B cell (primary cell): ENCODE data around the gene CHPT1. TPM values are rescaled to one million over a fixed set of nuclear protein-coding genes. Genes with fewer than 3 reads are reported as not detected.

Source experiments
- ATAC-seq: fragments of 200-7000 bp; cut with Tn5 transposase; one replicate; pipeline ENCODE4 v1.10.0; 2021; ENCODE audit warnings: low read depth, mild to moderate bottlenecking, moderate number of reproducible peaks, moderate library complexity
- CTCF ChIA-PET: fragments of 350-600 bp; sonication (Branson Sonifier 250); formaldehyde crosslinking; loops from one replicate; lab custom pipeline; 2021; ENCODE audit warnings: antibody characterized with exemption, inconsistent platforms; lab: Charles Lee
- POLR2A ChIA-PET: fragments of 350-600 bp; sonication (Branson Sonifier 250); formaldehyde crosslinking; loops from one replicate; lab custom pipeline; 2021; ENCODE audit warnings: antibody characterized with exemption; lab: Charles Lee
- DNase-seq: peaks from one replicate; pipeline ENCODE4 v3.0.0; 2013
- H2AFZ ChIP-seq: 2 replicates; pipeline ENCODE4 v1.6.1; 2012; ENCODE audit warnings: mild to moderate bottlenecking, low read depth, low read length; ENCODE audit not compliant: insufficient read depth, poor library complexity, severe bottlenecking
- H3K27ac ChIP-seq, 2 donors: 1 replicate in 1 of 2; 2 replicates in 1 of 2; pipeline ENCODE4 v1.5.1; 2012 to 2013; ENCODE audit warnings: low read length in 2 of 2, mild to moderate bottlenecking in 2 of 2, moderate library complexity in 1 of 2
- H3K27me3 ChIP-seq, 4 experiments: fragments of 200-600 bp in 1 of 4; sonication (generic) in 1 of 4; replicated peaks in 1 of 4; 1 replicate in 2 of 4; 2 replicates in 2 of 4; pipeline versions ENCODE4 v1.6.1 to v1.7.0; 2013 to 2016; ENCODE audit warnings: low read length in 3 of 4, mild to moderate bottlenecking in 2 of 4, mixed read lengths in 1 of 4, moderate library complexity in 1 of 4; ENCODE audit not compliant: insufficient read depth in 4 of 4, control insufficient read depth in 3 of 4; ENCODE audit errors: control extremely low read depth in 1 of 4
- H3K36me3 ChIP-seq, 2 experiments: replicated peaks in 1 of 2; 1 replicate in 1 of 2; 2 replicates in 1 of 2; pipeline versions ENCODE4 v1.6.1 to v1.7.1; 2013; ENCODE audit warnings: low read length in 1 of 2; ENCODE audit not compliant: insufficient read depth in 2 of 2, control insufficient read depth in 1 of 2; ENCODE audit errors: control extremely low read depth in 1 of 2, extremely low read depth in 1 of 2
- H3K4me1 ChIP-seq, 2 donors: fragments of 200-600 bp in 1 of 2; sonication (generic) in 1 of 2; 1 replicate in 1 of 2; 2 replicates in 1 of 2; pipeline versions ENCODE4 v1.5.1 to v1.6.1; 2013 to 2017; ENCODE audit warnings: low read length in 2 of 2; ENCODE audit not compliant: control insufficient read depth in 2 of 2, insufficient read depth in 2 of 2
- H3K4me2 ChIP-seq: replicated peaks from 2 replicates; pipeline ENCODE3; 2012; ENCODE audit warnings: mild to moderate bottlenecking, low read depth, low read length; ENCODE audit not compliant: poor library complexity, severe bottlenecking
- H3K4me3 ChIP-seq, 5 experiments: fragments of 200-600 bp in 1 of 5; sonication (generic) in 1 of 5; 1 replicate in 3 of 5; 2 replicates in 2 of 5; pipeline versions ENCODE4 v1.5.1 to v1.7.0; 2011 to 2016; ENCODE audit warnings: low read length in 4 of 5, mild to moderate bottlenecking in 4 of 5, low read depth in 2 of 5, control low read depth in 1 of 5, moderate library complexity in 1 of 5; ENCODE audit not compliant: insufficient read depth in 1 of 5; ENCODE audit errors: control extremely low read depth in 1 of 5, extremely low read depth in 1 of 5
- H3K79me2 ChIP-seq: fragments of 200-600 bp; sonication (generic); one replicate; pipeline ENCODE4 v1.6.0; 2016; ENCODE audit warnings: low read length; ENCODE audit not compliant: control insufficient read depth, insufficient read depth
- H3K9ac ChIP-seq: fragments of 200-600 bp; sonication (generic); 2 replicates; pipeline ENCODE4 v1.6.1; 2017; ENCODE audit warnings: mild to moderate bottlenecking, low read length, moderate library complexity
- H3K9me3 ChIP-seq, 3 donors: one replicate each; pipeline versions ENCODE4 v1.6.1 to v1.7.1; 2013; ENCODE audit warnings: low read length in 2 of 3; ENCODE audit not compliant: control insufficient read depth in 2 of 3, insufficient read depth in 1 of 3; ENCODE audit errors: control extremely low read depth in 1 of 3
- H4K20me1 ChIP-seq: 2 replicates; pipeline ENCODE4 v1.6.0; 2012; ENCODE audit warnings: mild to moderate bottlenecking, low read length; ENCODE audit not compliant: insufficient read depth, control insufficient read depth, poor library complexity, severe bottlenecking
- H3K27ac Mint-ChIP-seq: one replicate; pipeline ENCODE4 v1.8.0; 2021; ENCODE audit warnings: mixed read lengths
- H3K27me3 Mint-ChIP-seq: one replicate; pipeline ENCODE4 v1.8.0; 2021; ENCODE audit warnings: mixed read lengths
- H3K4me1 Mint-ChIP-seq: one replicate; pipeline ENCODE4 v1.8.0; 2021; ENCODE audit warnings: mixed read lengths
- H3K4me3 Mint-ChIP-seq: one replicate; pipeline ENCODE4 v1.8.0; 2021; ENCODE audit warnings: mixed read lengths
- H3K9me3 Mint-ChIP-seq: one replicate; pipeline ENCODE4 v1.8.0; 2022; ENCODE audit warnings: mixed read lengths; ENCODE audit not compliant: insufficient read depth
- CTCF ChIP-seq: fragments of 200-600 bp; IDR thresholded peaks from one replicate; pipeline ENCODE4 v1.8.0; 2022; ENCODE audit warnings: antibody characterized with exemption, mild to moderate bottlenecking
- EZH2 ChIP-seq: IDR thresholded peaks from 2 replicates; pipeline ENCODE4 v1.6.1; 2012; ENCODE audit warnings: borderline replicate concordance, low read depth, mild to moderate bottlenecking, moderate library complexity, low read length; ENCODE audit not compliant: insufficient read depth, poor library complexity, severe bottlenecking
- WGBS: methylation state at CpG from one replicate; pipeline ENCODE4 v1.1.5; 2013; ENCODE audit warnings: missing lambda C conversion rate; ENCODE audit not compliant: insufficient coverage; 5-methylcytosine and 5-hydroxymethylcytosine counted together
- intact Hi-C: fragments of 100-400 bp; cut with micrococcal nuclease; formaldehyde crosslinking; loops from one replicate; pipeline ENCODE4 v1.10.0; 2022
- polyA plus RNA-seq: library from polyadenylated mRNA; depleted of rRNA; stranded (reverse); fragments of >200 nt; gene quantifications from 2 replicates; pipeline ENCODE4 v1.2.3, GENCODE V29; 2012
- total RNA-seq, 2 donors: library from RNA; stranded (reverse); fragments of 120-200 nt in 1 of 2; gene quantifications; 1 replicate in 1 of 2; 2 replicates in 1 of 2; pipeline versions ENCODE4 v1.2.3 to v1.2.4, GENCODE V29; 2013 to 2022

Gene CHPT1
- total and polyA plus RNA-seq, 2 donors (not counting 1 experiment from before 2014, with no cell fraction given) = 46.9 to 215 TPM

DNA sequence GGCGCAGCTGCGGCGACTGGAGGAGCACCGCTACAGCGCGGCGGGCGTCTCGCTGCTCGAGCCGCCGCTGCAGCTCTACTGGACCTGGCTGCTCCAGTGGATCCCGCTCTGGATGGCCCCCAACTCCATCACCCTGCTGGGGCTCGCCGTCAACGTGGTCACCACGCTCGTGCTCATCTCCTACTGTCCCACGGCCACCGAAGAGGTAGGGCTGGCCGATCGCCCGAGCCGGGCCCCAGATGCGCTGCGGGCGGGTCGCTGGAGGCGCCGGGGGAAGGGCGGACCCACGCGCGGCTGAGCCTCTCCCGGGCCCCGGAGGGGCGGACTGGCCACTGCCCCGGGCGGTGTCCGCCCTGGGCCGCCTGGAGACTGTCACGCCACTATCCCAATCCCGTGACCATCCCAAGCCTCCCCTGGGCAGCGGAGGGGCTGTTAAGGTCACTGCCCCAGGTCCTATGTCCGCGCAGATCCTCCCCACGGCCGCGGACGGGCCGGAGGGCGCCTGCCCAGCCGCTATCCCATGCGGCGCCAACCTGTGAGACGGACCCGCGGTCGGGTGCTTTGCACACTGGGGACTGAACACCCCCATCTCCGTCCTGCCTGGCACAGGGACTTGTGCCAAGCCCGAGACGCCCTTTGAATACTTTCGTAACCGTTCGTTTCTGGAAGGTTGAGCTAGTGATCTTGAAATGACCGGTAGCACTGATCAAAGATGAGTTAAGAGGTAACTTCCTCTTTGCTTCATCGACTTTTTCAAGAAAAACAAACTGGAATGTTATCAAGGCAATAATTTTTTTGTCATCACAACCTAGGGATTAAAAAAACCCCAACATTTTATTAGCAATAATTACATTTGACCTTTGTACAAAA, 725 bp downstream of the CHPT1 start:
- Histone ChIP-seq H3K36me3 (no peaks in the 10 kb centered on the region), H2AFZ (peak overlapping the region; percentile 97), H3K9me3 (no peaks in the 10 kb centered on the region), H3K4me3 (peak overlapping the region; percentile 53 to 90 (median 83)), H3K27ac (peak overlapping the region; percentile 83 to 88), H4K20me1 (peaks cover 6% of the 10 kb centered on the region), H3K9ac (peak overlapping the region; percentile 90), H3K79me2 (peaks cover 82% of the 10 kb centered on the region), H3K27me3 (no peaks in the 10 kb centered on the region), H3K4me1 (peaks cover 32 to 39% of the 10 kb centered on the region in 2 donors), H3K4me2 (peak overlapping the region; percentile 94)
- peak overlapping the region; percentile 97 for H3K27ac Mint-ChIP-seq
- POLR2A ChIA-PET = interaction anchor here (0.6 to 3.1 kb wide), 4 partner anchors 17 to 119 kb away, joined by 3 to 34 read pairs (median 9); no protein-coding TSS in a partner anchor
- peaks cover 68% of the 10 kb centered on the region for H3K4me1 Mint-ChIP-seq
- H3K9me3 Mint-ChIP-seq = no peaks in the 10 kb centered on the region
- H3K27me3 Mint-ChIP-seq = no peaks in the 10 kb centered on the region
- DNase-seq = peak; percentile 62
- no peak for TF ChIP-seq CTCF
- no peak for TF ChIP-seq EZH2
- WGBS = 1% methylated on average over 59 of the region's 67 CpGs
- peak; percentile 10 for ATAC-seq
- intact Hi-C loops = loop anchor here (1.0 to 5.0 kb wide), 8 partner anchors 27 to 364 kb away; partner anchors contain the start of genes ARL1 and WASHC3
- H3K4me3 Mint-ChIP-seq = peak overlapping the region; percentile 99
- CTCF ChIA-PET = interaction anchor here (0.7 to 2.5 kb wide), 14 partner anchors 16 to 127 kb away, joined by 3 to 10 read pairs (median 4); no protein-coding TSS in a partner anchor
